OCI-LY1 (cell line): ENCODE data around the gene NOX3.

ENCODE experiments used
- H2AFZ ChIP-seq: fragments of 200-600 bp; sonication (generic), shearing (Covaris generic); 2 replicates; pipeline ENCODE4 v1.6.0; 2014; ENCODE audit warnings: antibody characterized with exemption, mild to moderate bottlenecking, low read length
- H3F3A ChIP-seq: fragments of 200-600 bp; sonication (generic), shearing (Covaris generic); 2 replicates; pipeline ENCODE4 v1.6.0; 2014; ENCODE audit warnings: mild to moderate bottlenecking, antibody characterized with exemption, low read length, moderate library complexity; ENCODE audit not compliant: insufficient read depth
- H3K27ac ChIP-seq: fragments of 200-600 bp; sonication (generic); 2 replicates; pipeline ENCODE4 v1.5.1; 2014; ENCODE audit warnings: low read length, mixed run types, mild to moderate bottlenecking, low read depth; ENCODE audit not compliant: poor library complexity, severe bottlenecking
- H3K27me3 ChIP-seq: fragments of 200-600 bp; sonication (generic); 2 replicates; pipeline ENCODE4 v1.6.0; 2014; ENCODE audit warnings: antibody characterized with exemption, mild to moderate bottlenecking, low read length, moderate library complexity; ENCODE audit not compliant: insufficient read depth
- H3K36me3 ChIP-seq: fragments of 200-600 bp; sonication (generic); 2 replicates; pipeline ENCODE4 v1.6.1; 2014; ENCODE audit warnings: mild to moderate bottlenecking, antibody characterized with exemption, low read length, moderate library complexity, mixed read lengths; ENCODE audit not compliant: insufficient read depth
- H3K4me1 ChIP-seq: fragments of 200-600 bp; sonication (generic); 2 replicates; pipeline ENCODE4 v1.5.1; 2014; ENCODE audit warnings: mild to moderate bottlenecking, low read length, moderate library complexity; ENCODE audit not compliant: insufficient read depth, severe bottlenecking
- H3K4me2 ChIP-seq: fragments of 200-600 bp; sonication (generic), shearing (Covaris generic); 2 replicates; pipeline ENCODE4 v1.6.1; 2014; ENCODE audit warnings: low read length
- H3K4me3 ChIP-seq: fragments of 200-600 bp; sonication (generic); 2 replicates; pipeline ENCODE4 v1.5.1; 2014; ENCODE audit warnings: low read length, low read depth, mild to moderate bottlenecking, mixed read lengths; ENCODE audit not compliant: poor library complexity, severe bottlenecking
- H3K79me2 ChIP-seq: fragments of 200-600 bp; shearing (Covaris generic); 2 replicates; pipeline ENCODE4 v1.6.1; 2016; ENCODE audit warnings: mixed run types, low read length, mixed read lengths; ENCODE audit not compliant: insufficient read depth
- H3K9ac ChIP-seq: fragments of 200-600 bp; sonication (generic), shearing (Covaris generic); 2 replicates; pipeline ENCODE4 v1.6.1; 2014; ENCODE audit warnings: mild to moderate bottlenecking, low read length, mixed read lengths
- H3K9me2 ChIP-seq: fragments of 200-600 bp; sonication (generic), shearing (Covaris generic); 2 replicates; pipeline ENCODE4 v1.6.1; 2014; ENCODE audit warnings: low read depth, mild to moderate bottlenecking, low read length, mixed read lengths
- H3K9me3 ChIP-seq: fragments of 200-600 bp; shearing (Covaris generic); 2 replicates; pipeline ENCODE4 v1.6.1; 2014; ENCODE audit warnings: low read length, mixed read lengths
- H4K20me1 ChIP-seq: fragments of 200-600 bp; sonication (generic), shearing (Covaris generic); 2 replicates; pipeline ENCODE4 v1.6.0; 2016; ENCODE audit warnings: mild to moderate bottlenecking, low read length; ENCODE audit not compliant: insufficient read depth
- EZH2 ChIP-seq: fragments of 200-600 bp; sonication (generic), shearing (Covaris generic); IDR thresholded peaks from 2 replicates; pipeline ENCODE4 v1.8.0; 2017; ENCODE audit warnings: borderline replicate concordance, mixed run types, mild to moderate bottlenecking, antibody characterized with exemption, low read length, moderate library complexity, mixed read lengths
- TF ChIP-seq, protein P1 (sequence below): fragments of 200-600 bp; sonication (generic), shearing (Covaris generic); IDR thresholded peaks from 2 replicates; pipeline ENCODE4 v1.5.1; 2017; ENCODE audit warnings: mild to moderate bottlenecking, antibody characterized with exemption, low read length, moderate library complexity, mixed read lengths

Gene NOX3

GRCh38 chr6:155381673-155382337 lies 73.8 kb downstream of the NOX3 start:
- Histone ChIP-seq H3K27ac (peak overlapping the region; percentile 23), H3K4me2 (no peak overlapping the region), H3K79me2 (no peaks in the 10 kb centered on the region)

DNA sequence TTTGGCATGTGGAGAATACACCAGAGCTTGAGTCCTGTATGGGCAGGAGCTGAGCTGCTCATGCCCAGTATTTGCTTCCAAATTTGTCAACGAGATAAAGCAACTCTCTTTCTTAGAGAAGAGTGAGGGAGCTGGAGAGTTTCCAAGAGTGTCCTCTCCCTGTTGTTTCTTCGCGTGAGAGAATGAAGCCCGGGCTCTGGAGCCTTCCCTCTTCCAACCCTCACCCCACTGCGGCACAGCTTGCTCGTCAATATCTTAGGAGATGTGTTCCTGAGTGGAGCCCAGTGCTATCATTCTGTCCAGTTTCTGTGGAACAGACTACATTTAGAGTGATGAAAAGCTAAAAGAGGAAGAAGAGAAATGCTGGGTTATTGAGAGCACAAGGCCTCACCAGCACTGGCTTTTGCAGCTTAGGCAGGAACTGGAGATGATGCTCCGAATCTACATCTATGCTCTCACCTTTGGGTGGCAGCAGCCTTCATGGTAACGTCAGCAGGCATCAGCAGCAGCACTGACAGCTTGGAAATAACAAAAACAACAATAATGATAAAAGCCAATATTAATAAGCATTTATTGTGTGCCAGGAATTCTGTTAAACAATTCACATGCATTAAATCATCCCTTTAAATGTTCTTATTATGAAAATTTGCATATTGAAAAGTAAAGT lies 74.8 kb downstream of the NOX3 start:
- no peaks in the 10 kb centered on the region for H3K27me3 ChIP-seq
- H3K79me2 ChIP-seq: no peaks in the 10 kb centered on the region
- no peaks in the 10 kb centered on the region for H4K20me1 ChIP-seq
- H3K4me1 ChIP-seq: peaks cover 18% of the 10 kb centered on the region
- no peak overlapping the region for H3K27ac ChIP-seq
- peak overlapping the region; percentile 43; the same call in 1 of the 2 replicates for H2AFZ ChIP-seq
- H3K9me2 ChIP-seq: no peaks in the 10 kb centered on the region
- no peak overlapping the region for H3K9ac ChIP-seq
- H3F3A ChIP-seq: no peaks in the 10 kb centered on the region
- no peaks in the 10 kb centered on the region for H3K9me3 ChIP-seq
- no peaks in the 10 kb centered on the region for H3K36me3 ChIP-seq
- no peak overlapping the region for H3K4me3 ChIP-seq
- TF ChIP-seq, protein P1, sequence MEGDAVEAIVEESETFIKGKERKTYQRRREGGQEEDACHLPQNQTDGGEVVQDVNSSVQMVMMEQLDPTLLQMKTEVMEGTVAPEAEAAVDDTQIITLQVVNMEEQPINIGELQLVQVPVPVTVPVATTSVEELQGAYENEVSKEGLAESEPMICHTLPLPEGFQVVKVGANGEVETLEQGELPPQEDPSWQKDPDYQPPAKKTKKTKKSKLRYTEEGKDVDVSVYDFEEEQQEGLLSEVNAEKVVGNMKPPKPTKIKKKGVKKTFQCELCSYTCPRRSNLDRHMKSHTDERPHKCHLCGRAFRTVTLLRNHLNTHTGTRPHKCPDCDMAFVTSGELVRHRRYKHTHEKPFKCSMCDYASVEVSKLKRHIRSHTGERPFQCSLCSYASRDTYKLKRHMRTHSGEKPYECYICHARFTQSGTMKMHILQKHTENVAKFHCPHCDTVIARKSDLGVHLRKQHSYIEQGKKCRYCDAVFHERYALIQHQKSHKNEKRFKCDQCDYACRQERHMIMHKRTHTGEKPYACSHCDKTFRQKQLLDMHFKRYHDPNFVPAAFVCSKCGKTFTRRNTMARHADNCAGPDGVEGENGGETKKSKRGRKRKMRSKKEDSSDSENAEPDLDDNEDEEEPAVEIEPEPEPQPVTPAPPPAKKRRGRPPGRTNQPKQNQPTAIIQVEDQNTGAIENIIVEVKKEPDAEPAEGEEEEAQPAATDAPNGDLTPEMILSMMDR: peak; percentile 65
- no peak for TF ChIP-seq EZH2
- H3K4me2 ChIP-seq: no peak overlapping the region

More at GRCh38 chr6:155381673-155382337, 73.8 kb downstream of the NOX3 start:
- no peaks in the 10 kb centered on the region for H4K20me1 ChIP-seq
- no peak overlapping the region for H3K9ac ChIP-seq
- H3K4me3 ChIP-seq: no peak overlapping the region
- no peaks in the 10 kb centered on the region for H3F3A ChIP-seq
- no peaks in the 10 kb centered on the region for H3K27me3 ChIP-seq
- H3K9me3 ChIP-seq: no peaks in the 10 kb centered on the region
- H3K9me2 ChIP-seq: no peaks in the 10 kb centered on the region
- H3K4me1 ChIP-seq: peaks cover 18% of the 10 kb centered on the region
- no peaks in the 10 kb centered on the region for H3K36me3 ChIP-seq
- TF ChIP-seq, protein P1: no peak
- no peak for TF ChIP-seq EZH2
- peak overlapping the region; percentile 26; the same call in 1 of the 2 replicates for H2AFZ ChIP-seq

- Histone ChIP-seq H3K9ac (no peak overlapping the region), H3K27ac (no peak overlapping the region), H3K79me2 (no peaks in the 10 kb centered on the region), H4K20me1 (no peaks in the 10 kb centered on the region), H3K4me1 (peaks cover 18% of the 10 kb centered on the region), H3K9me3 (no peaks in the 10 kb centered on the region), H3F3A (no peaks in the 10 kb centered on the region), H2AFZ (peak overlapping the region; percentile 82), H3K27me3 (no peaks in the 10 kb centered on the region), H3K4me2 (no peak overlapping the region), H3K36me3 (no peaks in the 10 kb centered on the region), H3K4me3 (no peak overlapping the region), H3K9me2 (no peaks in the 10 kb centered on the region)
- no peak for TF ChIP-seq EZH2
- TF ChIP-seq, protein P1: no peak
These were observed 76.9 kb downstream of the NOX3 start for GRCh38 chr6:155378724-155379123.
